Measurements from ENCODE around the gene GP5. TPM values are rescaled to one million over a fixed set of nuclear protein-coding genes. Genes with fewer than 3 reads are reported as not detected.

GP5 gene
- total and polyA plus RNA-seq, 2 of the 13 experiments (the other 11 are each of a cell fraction or from before 2014, with no cell fraction given), result not detected

DNA sequence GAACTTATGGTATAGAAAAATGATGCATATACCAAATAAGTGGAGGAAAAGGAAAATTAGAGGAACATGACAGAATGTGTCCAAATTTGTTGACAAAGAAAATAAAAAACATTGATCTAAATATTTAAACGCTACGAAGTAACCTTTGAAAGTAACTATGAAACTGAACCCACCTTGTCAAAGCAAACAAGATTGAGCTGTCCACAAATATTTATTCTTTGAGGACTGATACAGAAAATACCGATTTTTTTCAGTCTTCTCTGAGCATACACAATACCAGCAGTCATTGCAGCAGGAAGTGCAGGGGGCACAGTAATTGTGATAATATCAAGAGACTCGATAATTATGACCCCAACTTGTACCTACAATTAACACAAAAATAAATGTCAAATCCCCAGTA lies 47.7 kb upstream of the GP5 start (continued):
- TF ChIP-seq AFF4 (CRISPR knock-in tag; IDR thresholded peaks at IDR 0.05), result no peak
- peak; percentile 17; the same call in 1 of the 2 replicates for TF ChIP-seq JUNB (CRISPR knock-in tag; IDR thresholded peaks at IDR 0.05; ENCODE audit: borderline replicate concordance)
- TF ChIP-seq ZNF260 (CRISPR knock-in tag; IDR thresholded peaks at IDR 0.05; ENCODE audit: borderline replicate concordance, low read depth), result no peak
- TF ChIP-seq, protein P1, sequence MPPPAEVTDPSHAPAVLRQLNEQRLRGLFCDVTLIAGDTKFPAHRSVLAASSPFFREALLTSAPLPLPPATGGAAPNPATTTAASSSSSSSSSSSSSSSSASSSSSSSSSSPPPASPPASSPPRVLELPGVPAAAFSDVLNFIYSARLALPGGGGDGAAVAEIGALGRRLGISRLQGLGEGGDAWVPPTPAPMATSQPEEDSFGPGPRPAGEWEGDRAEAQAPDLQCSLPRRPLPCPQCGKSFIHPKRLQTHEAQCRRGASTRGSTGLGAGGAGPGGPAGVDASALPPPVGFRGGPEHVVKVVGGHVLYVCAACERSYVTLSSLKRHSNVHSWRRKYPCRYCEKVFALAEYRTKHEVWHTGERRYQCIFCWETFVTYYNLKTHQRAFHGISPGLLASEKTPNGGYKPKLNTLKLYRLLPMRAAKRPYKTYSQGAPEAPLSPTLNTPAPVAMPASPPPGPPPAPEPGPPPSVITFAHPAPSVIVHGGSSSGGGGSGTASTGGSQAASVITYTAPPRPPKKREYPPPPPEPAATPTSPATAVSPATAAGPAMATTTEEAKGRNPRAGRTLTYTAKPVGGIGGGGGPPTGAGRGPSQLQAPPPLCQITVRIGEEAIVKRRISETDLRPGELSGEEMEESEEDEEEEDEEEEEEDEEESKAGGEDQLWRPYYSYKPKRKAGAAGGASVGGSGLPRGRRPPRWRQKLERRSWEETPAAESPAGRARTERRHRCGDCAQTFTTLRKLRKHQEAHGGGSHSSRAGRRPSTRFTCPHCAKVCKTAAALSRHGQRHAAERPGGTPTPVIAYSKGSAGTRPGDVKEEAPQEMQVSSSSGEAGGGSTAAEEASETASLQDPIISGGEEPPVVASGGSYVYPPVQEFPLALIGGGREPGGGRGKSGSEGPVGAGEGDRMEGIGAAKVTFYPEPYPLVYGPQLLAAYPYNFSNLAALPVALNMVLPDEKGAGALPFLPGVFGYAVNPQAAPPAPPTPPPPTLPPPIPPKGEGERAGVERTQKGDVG (CRISPR knock-in tag; IDR thresholded peaks at IDR 0.05; ENCODE audit: borderline replicate concordance), result no peak
- TF ChIP-seq NFE2L1 (CRISPR knock-in tag; IDR thresholded peaks at IDR 0.05; ENCODE audit: borderline replicate concordance), result no peak
- TF ChIP-seq ZNF468 (CRISPR knock-in tag; IDR thresholded peaks at IDR 0.05), result no peak
- no peak for TF ChIP-seq SP4 (CRISPR knock-in tag; IDR thresholded peaks at IDR 0.05)
- TF ChIP-seq CBX1 (IDR thresholded peaks at IDR 0.05; ENCODE audit: low read depth), result no peak
- no peak for TF ChIP-seq MAF1 (CRISPR knock-in tag; IDR thresholded peaks at IDR 0.05; ENCODE audit: borderline replicate concordance)
- TF ChIP-seq E2F1 (CRISPR knock-in tag; IDR thresholded peaks at IDR 0.05), result no peak
- TF ChIP-seq FOXO4 (CRISPR knock-in tag; conservative IDR thresholded peaks at IDR 0.05), result no peak
- TF ChIP-seq KAT7 (CRISPR knock-in tag; IDR thresholded peaks at IDR 0.05; ENCODE audit: borderline replicate concordance), result no peak
- TF ChIP-seq ZNF256 (CRISPR knock-in tag; conservative IDR thresholded peaks at IDR 0.05), result no peak
- no peak for TF ChIP-seq NFE2 (CRISPR knock-in tag; IDR thresholded peaks at IDR 0.05)
- TF ChIP-seq TEAD2 (CRISPR knock-in tag; IDR thresholded peaks at IDR 0.05), result no peak
- no peak for TF ChIP-seq NR0B2 (CRISPR knock-in tag; IDR thresholded peaks at IDR 0.05)
- no peak for TF ChIP-seq KDM5A (IDR thresholded peaks at IDR 0.05; ENCODE audit: borderline replicate concordance, low read length)
- TF ChIP-seq FOXC1 (CRISPR knock-in tag; IDR thresholded peaks at IDR 0.05; ENCODE audit: borderline replicate concordance), result no peak
- no peak for TF ChIP-seq RBM39 (IDR thresholded peaks at IDR 0.05; ENCODE audit: low read depth, low read length, poor library complexity, severe bottlenecking)
